ENCODE measurements around the gene RBM7.

Gene RBM7

GRCh38 chr11:114397349-114397982 lies 3.0 kb upstream of the RBM7 start:
- DNase-seq: no peak

GRCh38 chr11:114398303-114398920 lies 2.1 kb upstream of the RBM7 start:
- no peak for DNase-seq

DNA sequence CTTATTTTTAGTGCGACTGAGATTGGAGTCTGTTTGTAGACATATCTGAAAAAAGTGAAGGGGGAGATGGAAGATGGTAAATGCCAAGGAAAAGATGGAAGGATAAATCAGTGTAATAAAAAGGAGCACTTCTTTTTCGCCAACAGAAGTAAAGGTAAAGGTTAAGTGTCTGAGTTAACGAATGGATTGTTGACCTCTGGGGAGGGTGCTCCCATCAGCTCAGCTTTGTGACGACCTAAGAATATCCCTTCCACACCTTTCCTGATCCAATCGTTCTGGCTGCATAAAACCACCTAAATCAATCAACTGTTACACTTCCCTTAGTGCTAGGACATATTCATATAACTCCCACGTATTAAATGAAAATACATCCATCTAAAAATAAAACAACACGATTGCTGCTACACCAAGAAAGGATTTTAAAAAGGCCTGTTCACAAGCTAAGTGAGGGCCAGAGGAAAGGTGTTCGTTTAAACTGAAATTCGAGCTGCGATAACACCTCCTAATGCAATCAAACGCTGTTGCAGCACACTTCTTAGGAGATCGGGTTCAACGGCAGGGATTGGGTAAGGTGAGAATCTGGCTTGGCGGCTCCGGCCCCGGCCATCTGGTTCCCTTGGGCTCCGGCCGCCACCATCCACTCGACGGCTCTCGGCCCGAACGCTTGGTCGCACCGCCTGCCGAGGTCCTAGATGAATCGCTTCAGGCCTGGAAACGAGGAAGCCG lies 813 bp upstream of the RBM7 start:
- peak; percentile 42 for DNase-seq

GRCh38 chr11:114400915-114401223 lies 403 bp downstream of the RBM7 start:
- no peak for DNase-seq

- DNase-seq: no peak
These were observed 845 bp downstream of the RBM7 start for GRCh38 chr11:114401311-114401710.

- DNase-seq: no peak
These were observed 12.5 kb downstream of the RBM7 start for GRCh38 chr11:114412946-114413345.

GRCh38 chr11:114413958-114414357 lies 13.5 kb downstream of the RBM7 start:
- DNase-seq: no peak

DNA sequence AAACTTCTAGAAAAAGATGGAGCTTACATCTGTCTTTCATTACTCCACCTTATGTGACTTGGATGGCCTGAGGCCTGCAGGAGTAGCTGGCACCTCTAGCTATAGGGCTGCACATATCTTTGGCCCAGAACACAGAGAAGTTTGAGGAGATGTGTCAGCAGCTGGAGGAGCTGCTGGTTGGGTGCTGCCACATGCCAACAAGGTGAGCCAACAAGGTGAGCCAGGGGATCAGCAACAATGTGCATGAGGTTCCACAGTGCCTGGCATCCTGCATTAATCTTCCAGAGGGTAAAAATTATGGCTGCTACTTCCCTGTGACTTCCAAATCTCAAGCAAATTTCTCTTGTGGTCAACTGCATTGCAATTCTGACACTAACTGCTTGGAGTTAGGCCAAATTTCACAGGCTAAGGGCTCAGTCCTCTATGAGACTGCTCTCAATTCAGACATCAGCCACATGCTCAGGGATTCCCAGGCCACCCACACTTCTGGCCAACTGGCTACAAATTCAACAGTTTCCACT lies 16.0 kb downstream of the RBM7 start:
- DNase-seq: no peak

- no peak for DNase-seq
These were observed 25.8 kb downstream of the RBM7 start for GRCh38 chr11:114426280-114426679.

- no peak for DNase-seq
These were observed 29.8 kb downstream of the RBM7 start for GRCh38 chr11:114430290-114430689.

DNA sequence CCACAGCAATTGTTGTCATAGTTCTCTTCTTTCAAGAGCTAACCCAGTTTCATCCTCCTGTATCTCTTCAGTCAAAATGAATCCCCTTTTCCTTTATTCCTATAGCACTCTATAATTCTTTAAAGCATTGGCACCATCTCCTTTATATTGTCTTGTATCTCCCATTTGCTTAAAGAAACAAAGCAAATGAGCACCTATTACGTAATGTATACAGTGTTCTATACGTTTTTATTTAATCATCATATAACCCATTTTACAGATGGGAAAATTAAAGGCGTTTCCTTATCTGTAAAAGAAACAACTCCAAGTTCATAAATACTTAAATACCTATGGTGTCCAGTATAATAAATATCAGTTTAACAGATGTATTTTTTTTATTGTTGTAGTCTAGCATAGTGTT lies 32.4 kb downstream of the RBM7 start:
- DNase-seq: no peak

DNA sequence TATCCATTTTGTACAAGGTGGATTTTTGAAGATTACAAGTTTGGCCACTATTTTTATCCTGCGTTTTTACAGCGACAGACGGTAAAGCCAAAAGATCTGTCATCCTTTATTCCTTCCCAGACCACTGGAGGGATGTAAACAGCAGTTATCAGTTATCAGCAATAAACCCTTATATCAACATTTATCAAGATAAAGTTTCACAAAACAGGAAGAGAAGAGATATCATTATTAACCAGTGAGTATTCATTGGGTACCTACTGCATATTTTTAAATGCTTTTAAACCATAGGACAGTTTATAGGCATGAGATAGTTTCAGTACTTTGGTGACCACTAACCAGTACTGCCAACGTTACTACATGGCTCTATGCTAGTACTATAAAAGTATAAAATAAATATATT lies 32.9 kb downstream of the RBM7 start:
- no peak for DNase-seq

DNA sequence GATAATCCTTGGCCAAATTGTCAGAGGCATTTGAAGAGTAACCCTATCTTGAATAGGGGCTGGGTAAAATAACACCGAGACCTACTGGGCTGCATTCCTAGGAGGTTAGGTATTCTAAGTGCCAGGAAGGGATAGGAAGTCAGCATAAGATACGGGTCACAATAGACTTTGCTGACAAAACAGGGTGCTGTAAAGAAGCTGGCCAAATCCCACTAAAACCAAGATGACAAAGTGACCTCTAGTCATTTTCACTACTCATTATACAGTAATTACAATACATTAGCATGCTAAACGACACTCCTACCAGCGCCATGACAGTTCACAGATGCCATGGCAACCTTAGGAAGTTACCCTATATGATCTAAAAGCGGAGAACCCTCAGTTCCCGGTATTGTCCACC lies 37.8 kb downstream of the RBM7 start:
- no peak for DNase-seq

- peak; percentile 86 for DNase-seq
These were observed 39.0 kb downstream of the RBM7 start, which contains the start of gene REXO2 for GRCh38 chr11:114439229-114440120. Gene REXO2 (plus strand): TSS chr11:114439467. CDS start chr11:114439529, 62 bp downstream.

DNA sequence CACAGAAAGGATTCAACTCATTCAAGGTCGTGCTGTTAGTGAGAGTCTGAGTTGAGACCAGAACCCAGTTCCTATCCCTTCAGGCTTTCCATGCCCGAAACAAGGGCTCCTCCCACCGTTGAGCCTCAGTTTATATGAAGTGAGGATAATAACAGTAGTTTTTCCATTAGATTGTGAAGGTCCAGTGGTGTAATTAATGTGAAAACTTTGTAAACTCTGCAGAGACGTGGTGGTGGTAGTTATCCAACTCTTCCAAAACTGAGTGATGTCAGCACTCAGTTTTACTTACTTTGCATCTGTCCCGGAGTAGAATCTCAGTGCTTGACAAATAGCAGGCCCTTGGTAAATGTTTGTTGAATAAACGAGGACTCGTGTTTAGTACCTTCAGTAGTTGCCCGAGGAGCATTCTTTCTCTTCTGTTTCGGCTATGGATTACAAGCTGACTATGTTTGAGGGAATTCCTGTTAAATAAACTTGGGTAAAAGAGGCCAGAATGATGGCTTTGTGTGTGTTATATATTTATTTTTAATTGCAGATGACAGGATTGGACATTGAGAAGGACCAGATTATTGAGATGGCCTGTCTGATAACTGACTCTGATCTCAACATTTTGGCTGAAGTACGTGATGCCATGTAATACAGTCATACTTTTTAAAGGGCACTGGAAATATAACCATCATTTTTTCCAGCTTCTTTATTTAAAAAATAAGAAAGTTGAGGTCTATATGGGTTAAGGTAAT lies 39.8 kb downstream of the RBM7 start:
- no peak for DNase-seq

DNA sequence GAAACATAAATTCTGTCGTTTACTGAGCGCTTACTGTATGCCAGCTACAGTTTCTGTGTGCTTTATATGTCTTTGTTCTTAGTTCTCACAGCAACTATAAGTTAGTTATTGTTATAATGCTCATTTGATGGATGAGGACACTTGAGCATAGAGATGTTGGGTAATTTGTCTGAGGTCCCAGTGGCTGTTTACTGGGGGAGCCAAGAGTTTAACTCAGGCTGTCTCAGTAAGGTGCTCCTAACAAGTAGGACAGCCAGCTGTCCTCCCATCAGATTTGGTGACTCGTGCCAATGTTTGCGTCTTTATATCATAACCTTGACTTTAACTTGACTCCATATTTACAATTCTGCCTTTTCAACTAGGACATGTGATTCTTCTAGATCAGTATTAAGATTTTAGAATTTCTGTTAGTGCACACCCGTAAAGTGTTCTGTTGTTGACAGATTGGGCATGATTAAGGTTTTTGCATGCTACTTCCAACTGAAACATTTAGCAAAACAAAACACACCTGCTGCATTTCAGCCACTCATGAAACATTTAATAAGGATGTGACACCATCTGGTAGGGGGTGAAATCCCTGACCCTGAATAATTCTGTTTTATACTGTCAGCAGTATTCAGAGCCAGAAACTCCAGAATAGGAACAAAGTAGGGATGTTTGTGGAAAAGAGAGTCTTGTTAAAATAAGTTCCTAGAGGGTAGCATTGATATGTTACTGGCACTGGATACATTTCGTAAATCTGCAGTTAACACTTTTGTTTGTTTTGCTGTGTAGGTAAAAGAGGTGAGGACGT lies 40.7 kb downstream of the RBM7 start:
- DNase-seq: no peak

- DNase-seq: no peak
These were observed 41.5 kb downstream of the RBM7 start for GRCh38 chr11:114441921-114442320.

GRCh38 chr11:114442536-114442935 lies 42.1 kb downstream of the RBM7 start:
- DNase-seq: no peak

- DNase-seq: no peak
These were observed 47.0 kb downstream of the RBM7 start for GRCh38 chr11:114447444-114447843.

DNA sequence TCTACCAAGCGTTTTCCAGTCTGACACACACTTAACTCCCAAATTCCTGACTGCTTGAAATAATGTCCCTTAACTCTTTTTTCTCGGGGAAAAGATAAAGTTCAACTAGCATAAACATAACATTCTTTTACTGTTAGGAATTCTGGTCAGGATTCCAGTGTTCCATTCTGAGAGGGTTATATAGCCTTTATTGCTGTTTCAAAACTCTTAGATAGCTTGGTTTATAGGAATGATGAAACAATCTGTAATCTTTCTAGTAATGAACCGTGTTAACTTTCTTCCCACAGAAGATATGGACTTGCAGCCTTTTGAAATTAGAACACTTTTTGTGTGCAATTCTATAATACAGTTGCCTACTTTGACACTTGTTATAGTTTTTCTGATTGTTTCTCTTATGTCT lies 47.4 kb downstream of the RBM7 start:
- no peak for DNase-seq

- DNase-seq: no peak
These were observed 48.5 kb downstream of the RBM7 start for GRCh38 chr11:114448749-114449482.
